Adipocyte (in vitro differentiated cells): ENCODE results near the gene ID3.
A peak's percentile ranks its signal among the peaks of the same experiment; 100 is the strongest.

Experiments
- DNase-seq: peaks from one replicate; pipeline ENCODE4 v3.0.0-alpha.2; 2015; ENCODE audit warnings: low read depth
- H3K27me3 ChIP-seq: replicated peaks from 2 replicates; pipeline ENCODE4 v1.7.0; 2013; ENCODE audit warnings: mild to moderate bottlenecking, low read length, moderate library complexity; ENCODE audit not compliant: control insufficient read depth, insufficient read depth
- H3K36me3 ChIP-seq: 2 replicates; pipeline ENCODE4 v1.7.0; 2013; ENCODE audit warnings: low read length, mild to moderate bottlenecking, moderate library complexity; ENCODE audit not compliant: control insufficient read depth, insufficient read depth, severe bottlenecking
- H3K4me1 ChIP-seq: 2 replicates; pipeline ENCODE4 v1.7.0; 2013; ENCODE audit warnings: mild to moderate bottlenecking, low read length, moderate library complexity; ENCODE audit not compliant: control insufficient read depth, insufficient read depth
- H3K4me3 ChIP-seq: 2 replicates; pipeline ENCODE4 v1.7.0; 2013; ENCODE audit warnings: mild to moderate bottlenecking, low read length, moderate library complexity
- H3K9ac ChIP-seq: 2 replicates; pipeline ENCODE4 v1.7.0; 2013; ENCODE audit warnings: mild to moderate bottlenecking, low read length, moderate library complexity
- H3K9me3 ChIP-seq: 2 replicates; pipeline ENCODE4 v1.7.0; 2013; ENCODE audit warnings: mild to moderate bottlenecking, low read length, moderate library complexity; ENCODE audit not compliant: control insufficient read depth

Gene ID3

DNA sequence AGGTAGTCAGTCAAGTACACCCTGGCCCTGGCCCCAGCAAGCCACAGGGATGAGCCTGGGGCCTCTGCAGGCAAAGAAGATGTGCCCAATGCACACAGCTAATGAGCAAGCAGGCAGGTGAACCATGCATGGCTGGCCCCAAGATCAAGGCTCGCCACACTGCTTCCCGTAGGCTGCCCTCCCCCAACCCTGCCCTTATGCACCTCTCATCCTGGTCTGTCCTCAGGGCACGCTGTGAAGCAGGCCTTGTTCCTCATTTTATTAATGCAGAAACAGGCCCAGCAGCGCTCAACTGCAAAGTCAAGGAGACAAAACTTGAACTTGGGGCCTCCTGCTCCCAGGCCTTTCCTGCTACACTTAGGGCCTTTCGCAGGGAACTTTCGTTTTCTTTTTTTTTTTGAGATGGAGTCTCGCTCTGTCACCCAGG is 35.6 kb upstream of the ID3 start:
- H3K27me3 ChIP-seq, result no peaks in the 10 kb centered on the region
- no peaks in the 10 kb centered on the region for H3K36me3 ChIP-seq
- peaks cover 16% of the 10 kb centered on the region for H3K4me1 ChIP-seq
- no peaks in the 10 kb centered on the region for H3K9me3 ChIP-seq
- H3K4me3 ChIP-seq, result no peak overlapping the region
- no peak overlapping the region for H3K9ac ChIP-seq
- DNase-seq, result no peak

DNA sequence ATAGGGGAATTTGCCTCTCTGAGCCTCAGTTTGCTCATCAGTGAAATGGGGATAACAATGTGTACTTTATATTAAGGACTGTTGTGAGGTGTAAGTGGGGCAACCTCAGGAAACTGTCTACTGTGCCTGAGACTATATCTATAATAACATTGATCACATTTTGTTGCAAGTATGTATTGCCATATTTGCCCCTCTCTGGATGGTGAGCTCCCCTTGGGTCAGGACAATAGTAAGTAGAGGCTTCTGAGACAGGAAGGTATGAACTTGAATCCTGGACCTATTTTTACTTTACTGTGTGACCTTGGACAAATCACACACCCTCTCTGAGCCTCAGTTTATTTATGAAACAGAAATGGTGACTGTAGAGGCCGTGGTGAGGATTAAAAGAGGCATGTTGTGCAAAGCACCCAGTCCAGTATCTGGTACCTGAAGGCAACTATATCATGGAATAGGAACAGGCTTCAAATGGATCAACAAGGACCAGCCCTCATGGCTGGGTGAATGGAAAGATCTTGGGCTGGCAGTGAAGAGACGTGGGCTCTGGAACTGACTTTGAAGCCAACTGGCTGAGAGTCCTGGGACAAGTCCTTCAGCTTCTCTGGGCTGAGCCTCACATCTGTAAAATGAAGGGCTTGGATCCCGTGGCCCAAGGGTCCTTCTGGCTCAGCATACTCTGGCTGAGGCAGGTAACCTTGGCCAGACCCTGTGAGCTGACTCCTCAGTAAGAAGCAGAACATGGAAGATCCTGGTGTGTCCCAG is 35.0 kb upstream of the ID3 start:
- DNase-seq, result no peak
- peaks cover 18% of the 10 kb centered on the region for H3K4me1 ChIP-seq
- H3K9me3 ChIP-seq, result no peaks in the 10 kb centered on the region
- no peaks in the 10 kb centered on the region for H3K36me3 ChIP-seq
- H3K9ac ChIP-seq, result no peak overlapping the region
- no peaks in the 10 kb centered on the region for H3K27me3 ChIP-seq
- no peak overlapping the region for H3K4me3 ChIP-seq

DNA sequence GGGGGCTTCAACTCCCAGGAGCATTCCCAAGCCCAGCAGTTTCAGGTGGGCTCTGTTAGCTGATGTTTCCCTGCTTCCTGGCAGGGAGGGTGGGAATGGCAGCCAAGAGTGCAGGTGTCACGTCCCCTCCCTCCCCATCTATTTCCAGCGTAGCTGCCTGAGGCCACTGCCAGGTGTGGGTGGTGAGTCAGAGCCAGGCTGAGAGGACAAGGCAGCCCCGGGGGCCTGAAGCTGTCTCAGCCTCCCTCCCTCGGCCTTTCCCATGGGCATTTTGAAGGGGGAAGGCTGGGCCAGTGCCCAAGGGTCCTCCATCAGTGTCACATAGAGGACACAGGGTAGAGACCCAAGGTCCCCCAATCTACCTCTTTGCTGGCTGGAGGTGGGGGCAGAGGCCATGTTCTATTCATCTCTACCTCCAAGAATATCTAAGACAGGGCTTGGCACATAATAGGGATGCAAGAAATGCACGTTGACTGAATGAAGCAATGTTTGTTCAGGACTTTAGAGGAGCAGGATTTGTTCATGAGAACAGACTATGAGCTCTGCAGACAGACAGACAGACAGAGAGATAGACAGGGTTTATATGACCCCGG is 34.4 kb upstream of the ID3 start:
- no peak for DNase-seq

DNA sequence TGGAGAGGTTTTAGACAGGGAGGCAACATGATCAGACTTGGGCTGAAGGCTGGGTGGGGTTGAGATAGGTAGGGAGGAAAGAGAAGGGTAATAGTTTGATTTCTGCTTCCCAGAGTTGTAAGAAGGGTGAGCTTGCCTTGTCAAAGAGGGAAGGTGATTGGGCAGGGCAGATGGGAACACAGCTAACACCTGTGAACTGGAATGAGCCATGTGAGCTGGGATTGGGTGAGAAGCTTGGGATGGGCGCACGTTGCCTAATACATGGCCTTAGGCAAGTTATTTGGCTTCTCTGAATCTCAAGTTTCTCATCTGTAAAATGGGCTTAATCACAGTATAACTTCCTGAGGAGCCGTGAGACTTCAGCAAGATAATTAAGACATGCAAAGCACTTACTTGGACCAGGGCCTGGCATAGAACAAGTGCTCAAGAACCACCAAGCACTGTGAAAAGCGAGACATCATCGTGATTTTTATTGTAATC is 33.8 kb upstream of the ID3 start:
- H3K27me3 ChIP-seq, result no peaks in the 10 kb centered on the region
- H3K9ac ChIP-seq, result peak overlapping the region; percentile 8
- H3K9me3 ChIP-seq, result no peaks in the 10 kb centered on the region
- no peaks in the 10 kb centered on the region for H3K36me3 ChIP-seq
- DNase-seq, result no peak
- H3K4me1 ChIP-seq, result peaks cover 22% of the 10 kb centered on the region
- no peak overlapping the region for H3K4me3 ChIP-seq

More for the DNA sequence above, 34.4 kb upstream of the ID3 start:
- Histone ChIP-seq H3K27me3 (no peaks in the 10 kb centered on the region), H3K4me3 (no peak overlapping the region), H3K4me1 (peaks cover 22% of the 10 kb centered on the region), H3K36me3 (no peaks in the 10 kb centered on the region), H3K9ac (no peak overlapping the region), H3K9me3 (no peaks in the 10 kb centered on the region)

DNA sequence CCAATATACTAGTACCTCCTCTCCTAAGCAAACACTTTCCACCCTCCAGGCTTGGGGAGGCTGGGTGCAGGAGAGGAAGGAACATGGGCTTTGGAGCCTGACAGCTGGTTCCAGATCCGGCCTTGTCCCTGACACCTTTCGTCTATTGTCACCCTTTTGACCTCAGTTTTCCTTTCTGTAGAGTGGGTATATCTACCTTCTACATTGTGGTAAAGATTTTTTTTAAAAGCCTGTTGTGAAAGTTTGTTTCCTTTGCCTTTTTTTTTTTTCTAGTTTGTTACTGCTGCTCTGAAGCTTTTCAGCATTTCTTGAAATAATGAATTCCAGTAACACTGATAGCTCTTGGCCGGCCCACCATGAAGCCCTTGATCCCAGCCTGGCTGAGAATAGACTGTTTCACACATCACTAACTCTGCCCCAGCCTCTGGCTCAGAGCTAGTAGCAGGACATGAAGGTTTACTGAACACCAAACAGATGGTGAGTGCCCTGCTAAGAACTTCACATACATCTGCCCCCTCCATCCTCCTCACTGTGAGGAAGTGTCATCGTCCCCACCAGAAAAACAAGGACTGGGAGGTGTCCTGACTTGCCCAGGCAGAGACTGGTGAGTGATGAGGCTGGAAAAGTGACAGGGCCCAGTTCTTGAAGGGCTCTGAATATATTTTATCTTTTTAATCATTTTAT is 33.0 kb upstream of the ID3 start:
- peak; percentile 21 for DNase-seq
- peak overlapping the region; percentile 8 for H3K9ac ChIP-seq
- H3K9me3 ChIP-seq, result no peaks in the 10 kb centered on the region
- no peaks in the 10 kb centered on the region for H3K36me3 ChIP-seq
- peaks cover 17% of the 10 kb centered on the region for H3K4me1 ChIP-seq
- H3K4me3 ChIP-seq, result no peak overlapping the region
- H3K27me3 ChIP-seq, result no peaks in the 10 kb centered on the region

DNA sequence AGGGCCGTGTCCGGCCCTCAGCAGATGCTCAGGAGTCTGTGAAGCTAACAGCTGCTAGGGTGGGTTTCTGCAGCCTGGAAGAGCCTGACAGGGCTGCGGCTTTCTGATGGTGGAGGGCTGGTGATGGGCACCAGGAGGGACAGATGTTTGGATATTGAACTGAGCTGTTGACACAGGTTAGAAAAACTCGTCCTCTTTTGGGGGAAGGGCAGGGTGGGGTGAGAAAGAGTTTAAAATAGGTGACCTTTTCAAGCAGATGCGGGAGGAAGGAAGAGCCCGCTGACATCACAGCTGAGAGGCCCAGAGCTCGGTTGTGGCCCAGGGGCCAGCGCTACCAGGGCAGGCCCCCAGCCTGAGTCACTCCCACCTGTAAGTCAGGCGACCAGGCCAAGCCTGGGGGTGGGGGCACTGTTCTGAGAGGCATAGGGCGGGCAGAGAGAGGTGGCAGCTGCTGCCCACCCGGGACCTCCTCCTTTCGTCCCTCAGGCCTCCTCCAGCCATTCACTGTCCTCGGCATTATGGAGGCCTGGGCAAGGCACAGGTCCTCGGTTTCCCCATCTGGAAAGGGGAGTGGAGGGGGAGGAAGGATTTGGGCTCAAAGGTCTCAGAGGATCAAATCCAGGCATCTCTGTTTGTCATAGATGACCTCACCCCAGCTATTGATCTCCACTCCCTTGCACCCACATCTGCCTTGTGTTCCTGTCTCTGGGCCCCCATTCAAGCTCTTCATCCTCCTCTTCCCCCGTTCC is 32.3 kb upstream of the ID3 start:
- no peaks in the 10 kb centered on the region for H3K9me3 ChIP-seq
- no peaks in the 10 kb centered on the region for H3K36me3 ChIP-seq
- DNase-seq, result no peak
- no peaks in the 10 kb centered on the region for H3K27me3 ChIP-seq
- H3K4me3 ChIP-seq, result no peak overlapping the region
- no peak overlapping the region for H3K9ac ChIP-seq
- H3K4me1 ChIP-seq, result peaks cover 21% of the 10 kb centered on the region

DNA sequence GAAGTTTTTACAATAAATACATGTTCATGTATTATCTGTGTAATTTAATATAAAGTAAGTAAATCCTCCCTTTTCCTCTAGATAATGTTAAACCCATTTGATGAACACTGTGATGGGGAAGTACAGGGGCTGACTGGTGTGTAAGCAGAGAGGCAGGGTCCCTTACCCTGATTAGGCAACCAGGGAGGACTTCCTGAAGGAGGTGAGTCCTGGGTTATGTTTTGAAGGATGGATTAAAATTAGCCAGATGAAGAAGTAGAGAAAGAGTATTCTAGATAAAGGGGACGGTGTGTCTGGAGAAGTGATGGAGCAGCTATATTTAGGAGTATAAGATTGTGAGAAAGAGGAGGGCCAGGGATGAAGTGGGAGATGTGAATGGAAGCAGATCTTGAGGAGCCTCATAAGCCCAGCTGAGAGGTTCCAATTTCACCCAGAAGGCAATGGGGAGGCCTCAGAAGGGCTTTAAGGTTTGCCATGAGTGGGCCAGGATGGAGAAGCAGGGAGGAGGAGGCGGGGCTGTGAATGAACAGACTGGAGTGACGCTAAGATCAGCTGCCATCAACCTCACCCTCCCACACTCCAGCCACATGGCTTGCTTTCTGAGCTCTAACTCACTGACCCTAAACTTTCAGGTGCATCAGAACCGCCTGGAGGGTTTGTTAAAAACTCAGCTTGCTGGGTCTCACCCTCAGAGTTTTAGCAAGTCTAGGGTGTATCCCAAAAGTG is 30.9 kb upstream of the ID3 start:
- H3K9me3 ChIP-seq, result no peaks in the 10 kb centered on the region
- H3K4me1 ChIP-seq, result peaks cover 34% of the 10 kb centered on the region
- DNase-seq, result no peak
- H3K36me3 ChIP-seq, result no peaks in the 10 kb centered on the region
- no peaks in the 10 kb centered on the region for H3K27me3 ChIP-seq
- no peak overlapping the region for H3K9ac ChIP-seq
- H3K4me3 ChIP-seq, result no peak overlapping the region

DNA sequence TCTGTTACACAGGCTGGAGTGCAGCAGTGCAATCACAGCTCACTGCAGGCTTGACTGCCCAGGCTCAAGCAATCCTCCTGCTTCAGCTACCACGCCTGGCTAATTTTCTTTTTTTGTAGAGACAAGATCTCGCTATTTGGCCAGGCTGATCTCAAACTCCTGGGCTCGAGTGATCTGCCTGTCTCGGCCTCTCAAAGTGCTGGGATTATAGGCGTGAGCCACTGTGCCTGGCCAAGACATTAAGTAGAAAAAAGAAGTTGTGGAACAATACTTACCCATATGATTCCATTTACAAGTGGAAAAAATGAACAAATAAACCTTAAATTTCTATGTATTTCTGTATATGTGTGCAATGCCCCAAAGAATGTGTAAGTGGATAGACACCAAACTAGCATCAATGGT is 30.3 kb upstream of the ID3 start:
- Histone ChIP-seq H3K27me3 (no peaks in the 10 kb centered on the region), H3K9me3 (no peaks in the 10 kb centered on the region), H3K4me1 (peaks cover 35% of the 10 kb centered on the region), H3K36me3 (no peaks in the 10 kb centered on the region), H3K9ac (peak overlapping the region; percentile 31), H3K4me3 (no peak overlapping the region)
- no peak for DNase-seq

DNA sequence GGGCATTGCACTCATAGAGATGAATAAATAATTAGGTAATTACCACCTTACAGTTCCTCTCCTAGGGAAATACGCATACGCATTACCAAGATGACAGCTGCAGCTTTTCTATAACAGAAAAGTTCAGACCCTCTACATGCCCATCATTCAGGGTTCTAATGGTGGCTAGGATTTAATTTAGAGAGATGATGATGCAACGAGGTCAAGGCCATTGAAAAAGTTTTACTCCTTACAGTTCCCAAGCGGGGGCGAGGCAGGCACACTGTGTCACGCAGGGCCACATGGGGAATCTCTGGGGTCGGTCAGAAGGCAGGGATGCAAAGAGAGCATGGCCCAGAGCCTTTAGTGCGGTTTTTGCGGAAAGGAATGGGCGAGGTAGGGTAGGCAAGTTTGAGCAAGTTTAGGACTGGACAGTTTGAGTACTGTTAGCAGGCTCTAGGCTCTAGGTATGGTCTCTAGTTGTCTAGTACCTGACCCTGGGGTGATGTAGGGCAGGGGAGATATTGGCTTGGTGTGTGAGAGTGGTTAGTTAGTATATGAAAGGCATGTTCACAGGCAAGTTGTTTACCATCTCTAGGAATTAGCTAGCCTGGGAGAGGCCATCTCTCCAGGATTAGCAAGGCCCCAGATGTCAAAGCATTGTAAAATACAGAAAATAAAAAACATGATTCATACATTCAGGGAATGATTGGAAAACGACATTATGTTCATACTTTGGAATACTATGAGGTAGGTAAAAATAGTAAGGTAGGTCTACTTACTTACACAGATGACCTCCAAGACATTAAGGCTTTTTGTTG is 29.6 kb upstream of the ID3 start:
- Histone ChIP-seq H3K27me3 (no peaks in the 10 kb centered on the region), H3K9ac (peak overlapping the region; percentile 31), H3K9me3 (no peaks in the 10 kb centered on the region), H3K36me3 (no peaks in the 10 kb centered on the region), H3K4me1 (peaks cover 35% of the 10 kb centered on the region), H3K4me3 (no peak overlapping the region)
- no peak for DNase-seq

DNA sequence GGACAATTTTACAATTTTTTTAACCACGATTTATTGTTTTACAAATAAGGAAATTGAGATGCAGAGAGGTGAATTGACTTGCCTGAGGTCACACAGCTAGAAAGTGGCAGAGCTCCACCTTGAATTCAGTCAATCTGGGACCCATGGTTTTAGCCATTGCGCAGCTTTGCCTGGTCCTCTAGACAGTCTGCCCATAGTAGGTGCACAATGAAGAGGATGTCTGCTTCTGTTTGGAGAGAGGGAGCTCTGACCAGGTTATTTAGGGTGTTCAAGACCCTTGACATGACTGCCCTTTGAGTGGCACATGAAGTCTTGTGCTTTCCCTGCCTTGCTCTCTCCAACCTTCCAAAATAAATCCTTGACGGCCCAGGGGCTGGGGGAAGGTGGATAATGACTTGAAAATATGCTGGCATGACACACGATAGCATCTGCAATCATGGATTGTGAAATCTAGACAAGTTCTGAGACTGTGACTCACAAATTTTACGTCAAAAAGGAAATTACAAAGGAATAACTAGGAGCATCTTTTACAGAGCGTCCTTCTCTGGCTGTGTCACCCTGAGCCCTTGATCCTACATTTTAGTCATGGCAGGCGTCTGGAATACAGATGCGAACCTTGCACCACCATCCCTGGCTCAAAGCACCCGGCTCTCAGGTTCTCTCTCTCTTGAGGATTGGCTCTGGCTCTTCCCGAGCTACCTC is 26.2 kb upstream of the ID3 start:
- Histone ChIP-seq H3K27me3 (no peaks in the 10 kb centered on the region), H3K4me3 (peak overlapping the region; percentile 28), H3K36me3 (no peaks in the 10 kb centered on the region), H3K4me1 (peaks cover 25% of the 10 kb centered on the region), H3K9ac (peak overlapping the region; percentile 56), H3K9me3 (no peaks in the 10 kb centered on the region)
- peak; percentile 97 for DNase-seq
